ENCODE results near the gene GPR39.

- TF ChIP-seq CTCF (IDR thresholded peaks at IDR 0.05) = no peak
- TF ChIP-seq POLR2A (IDR thresholded peaks at IDR 0.05) = no peak
These were observed 45.6 kb downstream of the GPR39 start for GRCh38 chr2:132462236-132462635.

Measured in thyroid gland (tissue), 4 donors.